ENCODE data around the gene SUGCT.

SUGCT gene

DNA sequence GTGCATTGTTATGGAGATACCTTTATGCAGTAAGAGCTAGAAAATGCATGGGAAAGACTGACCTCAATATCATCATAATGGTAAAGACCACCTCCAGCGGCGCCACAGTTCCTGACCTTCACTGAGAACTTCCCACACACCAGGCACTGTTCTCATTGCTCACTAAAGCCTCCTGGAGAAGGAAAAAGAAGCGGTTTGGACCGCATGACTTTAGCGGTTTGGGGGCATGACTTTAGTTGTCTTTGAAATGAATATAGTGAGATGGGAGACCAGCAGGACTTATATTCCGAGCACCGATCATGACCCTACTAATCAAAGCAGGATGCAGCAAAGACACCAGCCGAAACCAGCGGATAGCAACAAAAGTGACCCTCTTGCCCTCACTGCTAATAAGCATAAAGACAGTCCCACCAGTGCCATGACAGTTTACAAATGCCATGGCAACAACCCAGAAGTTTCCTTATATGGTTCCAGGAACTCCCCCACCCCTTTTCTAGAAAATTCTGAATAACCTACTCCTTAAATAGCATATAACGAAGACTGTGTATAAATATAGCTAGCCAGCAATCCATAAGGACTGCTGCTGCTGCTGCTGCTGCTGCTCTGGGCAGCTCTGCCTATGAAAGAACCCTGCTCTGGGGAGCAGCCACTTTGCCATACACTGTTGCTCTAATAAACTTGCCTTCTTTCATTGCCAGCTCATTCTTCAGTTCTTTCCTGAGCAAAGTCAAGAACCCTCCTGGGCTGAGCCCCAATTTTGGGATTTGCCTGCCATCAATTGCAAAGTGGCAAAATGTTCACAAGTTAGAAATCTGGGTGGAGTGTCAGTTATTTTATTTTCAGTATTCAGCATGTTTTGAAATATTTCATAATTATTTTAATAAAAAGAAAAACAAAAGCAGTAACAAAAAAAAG lies 694.1 kb downstream of the SUGCT start:
- DNase-seq (ENCODE audit: low spot score): no peak

DNA sequence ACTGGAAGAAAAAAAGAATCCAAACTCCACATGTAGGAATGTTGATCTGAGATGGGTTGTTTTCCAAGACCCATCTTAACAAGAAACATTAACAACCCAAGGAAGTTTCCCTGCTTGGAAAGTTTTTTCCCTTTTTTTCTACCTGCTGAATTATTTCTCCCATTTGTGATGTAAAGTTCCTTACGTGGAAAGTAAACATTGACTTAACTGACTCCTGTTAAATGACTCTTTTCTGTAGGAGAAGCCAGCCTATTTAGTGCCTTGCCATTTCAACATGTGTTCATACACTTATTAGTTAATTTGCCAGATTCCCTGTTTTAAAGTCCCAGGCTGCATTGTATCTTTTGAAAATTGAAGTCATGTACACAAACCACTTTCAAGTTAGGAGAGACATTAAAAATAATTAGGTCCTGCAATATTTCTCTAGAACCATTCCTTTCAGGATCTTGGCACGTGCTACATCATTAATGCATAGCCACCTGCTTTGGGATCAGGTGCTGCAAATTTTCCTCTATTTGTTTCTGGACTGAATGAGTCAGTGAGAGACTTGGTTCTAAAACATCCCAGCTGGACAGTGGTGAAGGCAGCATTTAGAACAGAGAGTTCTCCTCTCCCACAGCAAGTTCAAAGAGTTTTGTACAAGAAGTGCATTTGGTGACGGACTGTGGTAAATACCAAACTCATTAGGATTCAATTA lies 698.5 kb downstream of the SUGCT start:
- no peak for DNase-seq (ENCODE audit: low spot score)

DNA sequence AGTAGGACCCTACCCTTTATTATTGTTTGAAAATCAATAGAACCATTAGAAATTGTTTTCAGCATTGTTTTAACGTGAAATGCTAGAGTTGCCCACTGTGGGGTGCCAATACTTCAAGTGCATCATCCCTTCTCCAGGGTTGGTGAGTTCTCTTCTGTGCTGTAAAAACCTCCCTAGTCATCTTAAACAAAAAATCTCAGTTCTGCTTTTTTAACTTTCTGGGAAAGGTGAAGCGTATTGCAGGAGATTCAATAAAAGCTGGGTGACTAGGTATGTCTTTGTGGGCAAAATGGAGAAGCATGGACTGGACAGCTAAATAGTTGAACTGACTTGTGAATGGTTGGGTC lies 699.1 kb downstream of the SUGCT start:
- no peak for DNase-seq (ENCODE audit: low spot score)

DNA sequence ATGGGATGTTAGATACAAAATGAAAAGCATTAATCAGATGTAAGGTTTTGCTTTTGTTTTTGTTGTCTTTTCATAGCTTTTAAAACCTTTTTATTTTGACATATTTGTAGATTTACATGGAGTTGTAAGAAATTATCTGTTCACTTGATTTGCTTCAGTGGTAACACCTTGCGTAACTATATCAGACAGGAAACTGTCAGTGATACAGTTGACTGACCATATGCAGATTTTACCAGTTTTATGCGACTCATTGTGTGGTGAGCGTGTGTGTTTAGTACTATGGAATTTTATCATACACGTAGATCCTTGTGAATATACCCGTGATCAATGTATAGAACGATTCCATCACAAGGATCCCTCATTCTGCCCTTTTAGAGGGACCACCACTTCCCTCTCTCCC lies 701.4 kb downstream of the SUGCT start:
- DNase-seq (ENCODE audit: low spot score): no peak

DNA sequence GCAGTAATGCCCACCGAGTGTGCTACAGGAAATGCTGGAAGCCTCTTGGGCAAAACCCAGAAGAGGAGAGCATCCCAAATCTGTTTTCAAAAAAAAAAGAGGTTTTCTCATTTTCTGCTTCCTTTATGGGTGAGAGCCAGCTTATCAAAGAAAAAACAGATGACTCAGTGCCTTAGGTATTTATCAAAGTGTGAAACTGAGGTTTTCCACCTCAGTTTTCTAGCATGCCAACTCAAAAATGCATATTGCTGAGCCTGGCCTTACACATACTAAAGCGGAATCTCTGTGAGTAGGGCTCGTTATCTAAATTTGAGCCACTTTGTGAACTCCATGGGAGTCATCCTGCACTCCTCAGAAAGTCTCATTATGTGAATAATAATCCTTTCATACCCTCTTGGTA lies 705.1 kb downstream of the SUGCT start:
- no peak for DNase-seq (ENCODE audit: low spot score)

DNA sequence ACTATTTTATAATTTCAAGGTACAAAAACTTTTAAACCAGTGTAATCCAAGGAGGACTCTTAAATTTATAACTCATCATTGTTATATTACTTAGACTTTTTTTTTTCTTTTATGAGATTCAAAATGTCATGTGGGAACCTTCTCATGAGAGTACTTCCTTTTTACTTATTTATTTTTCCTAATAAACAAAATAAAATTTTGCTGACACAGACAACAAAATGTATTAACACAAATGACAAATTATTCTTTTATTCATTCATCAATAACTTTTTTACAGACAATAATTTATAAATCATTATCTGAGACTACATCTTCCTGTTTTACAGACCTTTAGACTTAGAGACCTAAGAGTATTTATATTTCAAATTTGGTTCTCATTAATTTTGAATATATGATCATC lies 706.2 kb downstream of the SUGCT start:
- DNase-seq (ENCODE audit: low spot score): no peak

DNA sequence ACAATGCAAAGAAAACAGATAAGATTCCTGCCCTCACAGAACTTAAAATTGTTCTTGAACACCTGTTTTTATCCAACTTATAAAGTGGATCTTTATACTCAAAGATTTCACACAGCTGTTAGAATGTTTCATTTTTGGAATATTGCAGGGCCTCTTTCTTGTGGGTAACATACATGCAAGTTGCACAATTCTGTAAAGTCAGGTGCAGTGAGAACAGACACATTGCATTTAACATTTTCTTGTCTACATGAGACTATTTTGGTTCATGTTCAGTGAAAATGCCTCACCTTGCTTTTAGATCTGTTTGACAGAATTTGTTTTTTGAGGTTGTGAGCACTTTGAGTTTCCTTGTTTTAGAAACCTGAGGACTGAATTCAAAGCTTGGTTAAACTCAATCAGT lies 707.8 kb downstream of the SUGCT start:
- no peak for DNase-seq (ENCODE audit: low spot score)

DNA sequence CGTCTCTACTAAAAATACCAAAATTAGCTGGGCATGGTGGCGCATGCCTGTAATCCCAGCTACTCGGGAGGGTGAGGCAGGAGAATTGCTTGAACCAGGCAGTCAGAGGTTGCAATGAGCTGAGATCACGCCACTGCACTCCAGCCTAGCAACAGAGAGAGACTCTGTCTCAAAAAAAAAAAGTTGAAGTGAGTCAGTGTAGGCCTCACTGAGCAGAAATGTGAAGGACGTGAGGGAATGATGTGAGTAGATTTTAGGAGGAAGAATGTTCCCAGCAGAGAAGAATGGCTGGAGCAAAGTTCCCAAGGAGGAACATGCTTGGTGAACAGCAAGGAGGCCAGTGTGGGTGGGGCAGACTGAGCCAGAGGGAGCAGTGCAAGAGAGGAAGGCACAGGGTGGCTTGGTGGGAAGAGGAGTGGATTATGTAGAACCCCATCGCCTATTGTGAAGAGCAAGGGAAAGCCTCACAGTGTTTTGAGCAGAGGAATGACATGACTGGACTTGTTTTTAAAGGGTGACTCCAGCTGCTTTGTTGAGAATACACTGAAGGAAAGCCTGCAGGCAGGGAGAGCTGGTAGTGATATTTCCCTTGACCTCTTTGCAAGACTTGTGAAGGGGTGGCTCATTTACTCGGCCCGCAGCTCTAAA lies 708.7 kb downstream of the SUGCT start:
- DNase-seq (ENCODE audit: low spot score): no peak

DNA sequence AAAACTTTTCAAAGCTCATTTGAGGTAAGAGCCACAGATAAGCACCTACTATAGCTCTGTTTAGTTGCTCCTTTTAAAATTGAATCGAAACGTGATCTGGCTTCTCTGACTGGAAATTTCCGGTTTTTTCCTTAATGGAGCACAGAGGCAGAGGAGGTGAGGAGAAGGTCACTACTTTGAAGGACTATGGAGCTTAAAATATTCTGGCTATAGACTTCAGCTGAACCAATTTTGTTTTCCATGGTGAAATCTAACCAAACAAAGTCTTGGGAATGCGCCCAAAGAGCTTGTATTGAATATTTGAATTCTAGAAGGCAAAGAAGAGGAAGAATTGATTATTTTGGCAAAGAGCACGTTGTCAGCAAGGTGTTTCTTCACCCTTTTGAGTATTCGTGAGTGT lies 711.1 kb downstream of the SUGCT start:
- no peak for DNase-seq (ENCODE audit: low spot score)

DNA sequence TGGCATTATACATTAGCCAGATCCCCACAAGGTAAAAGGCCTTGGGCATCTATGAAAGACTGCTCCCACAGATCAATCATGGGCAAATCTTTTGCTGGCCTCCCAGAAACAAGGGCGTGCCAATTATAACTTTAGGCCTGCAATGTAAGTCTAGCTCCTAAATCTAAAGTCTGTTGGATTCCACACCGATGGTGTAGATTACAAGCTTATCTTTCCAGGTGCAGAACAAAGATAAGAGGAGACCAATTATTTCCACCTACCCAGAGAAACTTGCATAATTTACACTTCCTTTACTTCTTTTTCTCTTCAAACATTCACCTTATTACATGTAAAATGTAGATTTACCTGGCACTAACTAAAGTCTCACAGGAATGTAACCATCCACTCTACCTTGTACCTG lies 713.1 kb downstream of the SUGCT start:
- DNase-seq (ENCODE audit: low spot score): no peak

DNA sequence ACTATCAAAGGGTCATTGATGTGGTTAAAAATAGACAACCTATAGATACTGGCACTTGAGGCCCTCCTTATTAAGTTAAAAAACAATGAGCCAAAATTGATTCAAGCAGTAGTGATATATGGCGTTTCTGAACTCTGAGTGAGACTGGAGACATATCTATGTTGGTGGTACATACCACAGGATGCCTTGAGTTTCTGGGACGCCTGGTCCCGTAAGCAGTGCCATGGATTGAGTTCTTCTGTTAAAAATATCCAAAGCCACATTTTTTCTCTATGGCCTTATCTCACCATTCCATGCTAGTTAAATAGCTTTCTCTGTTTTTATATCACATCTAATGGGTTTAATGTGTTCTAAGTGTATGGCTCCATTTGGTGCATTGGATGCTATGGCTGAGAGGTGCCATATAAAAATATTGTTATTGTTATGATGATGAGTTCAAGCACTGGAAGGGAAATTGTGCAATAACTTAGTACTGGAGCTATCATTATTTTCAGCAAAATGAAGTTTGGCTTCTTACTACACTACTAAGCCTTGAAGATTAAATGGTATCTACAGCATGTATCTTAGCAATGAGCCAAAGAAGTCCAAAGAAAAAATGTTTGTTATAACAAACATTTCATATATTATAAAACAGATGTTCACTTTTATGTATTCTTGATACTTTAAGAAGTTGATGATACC lies 713.9 kb downstream of the SUGCT start:
- no peak for DNase-seq (ENCODE audit: low spot score)

DNA sequence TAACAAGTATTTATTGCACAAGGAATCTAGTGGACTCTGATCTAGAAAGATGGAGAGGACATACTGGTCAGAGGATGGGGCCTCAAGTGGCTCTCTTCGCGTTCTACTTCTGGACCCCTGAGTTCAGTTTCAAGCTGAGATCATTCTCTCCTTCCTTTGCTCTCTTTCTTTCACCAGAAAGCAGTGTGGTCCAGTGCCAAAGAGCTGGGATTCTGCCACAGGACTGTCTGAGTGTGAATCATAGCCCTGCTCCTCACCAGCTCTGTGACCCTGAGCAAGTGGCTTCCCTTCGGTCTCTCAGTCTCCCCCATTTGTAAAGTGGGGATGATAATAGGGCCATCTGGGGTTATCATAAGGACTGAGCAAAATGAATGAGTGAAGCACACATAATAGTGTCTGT lies 715.2 kb downstream of the SUGCT start:
- no peak for DNase-seq (ENCODE audit: low spot score)

DNA sequence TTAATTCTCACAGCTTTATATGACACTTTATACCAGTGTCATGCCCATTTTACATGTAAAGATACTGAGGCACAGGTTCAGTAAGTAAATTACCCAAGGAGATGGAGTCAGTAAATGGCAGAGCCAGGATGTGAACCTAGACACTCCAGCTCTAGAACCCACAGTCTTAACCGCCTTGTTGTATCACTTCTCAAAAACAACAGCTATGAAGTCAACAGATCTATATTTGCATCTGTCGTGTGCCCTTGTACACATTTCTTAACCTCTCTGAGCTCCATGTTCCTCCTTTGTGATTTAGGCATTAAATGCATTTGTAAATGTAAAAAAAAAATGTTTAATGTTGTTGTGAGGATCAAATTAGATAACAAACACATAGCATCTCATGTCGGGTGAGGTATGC lies 716.2 kb downstream of the SUGCT start:
- DNase-seq (ENCODE audit: low spot score): no peak

DNA sequence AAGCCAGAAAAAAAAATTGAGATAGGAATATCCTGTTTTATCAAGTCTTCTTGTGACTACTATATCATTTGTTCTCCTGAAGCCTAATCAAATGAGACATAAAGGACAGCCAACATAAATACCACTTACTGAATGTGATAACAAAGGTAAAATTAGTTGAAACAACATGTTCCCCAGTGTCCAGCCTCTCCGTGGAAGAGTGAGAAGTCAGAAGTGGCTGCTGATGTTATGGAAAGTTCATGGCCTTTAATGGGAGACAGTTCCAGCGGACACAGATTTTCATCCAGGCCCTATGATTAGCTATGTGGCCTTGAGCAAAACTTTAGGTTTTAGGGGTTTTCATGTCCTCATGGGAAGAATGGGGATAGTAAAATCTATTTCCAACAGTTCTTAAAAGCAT lies 724.3 kb downstream of the SUGCT start:
- DNase-seq (ENCODE audit: low spot score): no peak

DNA sequence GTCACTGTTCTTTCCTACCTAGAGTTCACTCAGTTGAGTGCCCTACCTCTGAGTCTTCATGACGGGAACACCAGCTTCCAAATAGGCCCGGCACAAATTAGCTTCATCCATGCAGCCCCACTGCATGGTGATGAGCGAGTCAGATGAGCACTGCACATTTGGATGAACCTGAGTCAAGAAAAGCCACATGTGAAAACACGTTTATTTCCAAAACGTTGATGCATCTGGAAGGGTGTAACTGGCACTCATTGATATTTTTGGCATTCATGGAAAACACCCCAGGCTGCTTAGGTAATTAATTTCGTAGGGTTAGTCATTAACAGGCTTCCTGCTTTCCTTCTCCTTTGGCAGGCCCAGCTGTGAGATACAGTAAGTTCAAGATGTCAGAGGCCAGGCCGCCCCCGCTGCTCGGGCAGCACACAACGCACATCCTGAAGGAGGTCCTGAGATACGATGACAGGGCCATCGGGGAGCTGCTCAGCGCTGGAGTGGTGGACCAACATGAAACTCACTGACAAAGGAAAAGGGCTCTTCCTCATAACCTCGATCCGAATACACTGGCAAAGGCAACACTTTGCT lies 725.2 kb downstream of the SUGCT start:
- no peak for DNase-seq (ENCODE audit: low spot score)

DNA sequence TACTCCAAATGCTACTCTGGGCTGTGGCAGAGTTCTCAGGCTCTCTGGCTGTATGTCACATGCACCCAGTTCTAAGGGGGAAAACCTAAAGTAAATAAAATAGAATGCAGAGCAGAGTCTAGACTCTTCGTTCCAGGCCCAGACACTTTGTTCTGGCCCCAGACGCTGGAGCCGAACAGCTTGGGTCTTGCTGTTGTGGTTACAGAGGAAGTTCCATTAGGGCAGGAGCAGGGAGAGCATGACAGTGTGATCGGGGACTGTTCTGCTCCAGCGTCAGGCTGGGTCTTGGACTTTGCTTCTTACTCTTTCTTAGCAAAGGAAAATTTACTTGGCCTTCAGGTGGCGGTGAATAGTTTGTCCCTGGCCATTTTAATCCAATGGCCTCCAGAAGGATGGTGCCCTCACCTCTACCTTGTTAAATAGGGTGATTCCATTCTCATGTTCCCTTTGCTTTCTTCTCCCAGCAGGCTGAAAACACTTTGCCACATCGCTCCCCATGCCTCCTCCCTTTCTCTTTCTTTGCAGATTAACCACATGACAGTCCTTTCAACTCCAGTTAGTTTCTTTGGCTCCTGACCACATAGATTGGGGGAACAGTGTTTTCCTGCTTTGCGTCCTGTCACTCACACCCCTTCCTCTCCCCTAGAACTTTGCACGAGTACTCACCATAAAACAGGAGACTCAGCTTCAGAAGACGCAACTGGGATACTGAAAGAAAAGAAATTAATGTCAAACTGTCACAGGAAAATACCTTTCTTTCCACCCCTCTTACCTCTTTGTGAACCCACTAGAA lies 730.8 kb downstream of the SUGCT start:
- no peak for DNase-seq (ENCODE audit: low spot score)

DNA sequence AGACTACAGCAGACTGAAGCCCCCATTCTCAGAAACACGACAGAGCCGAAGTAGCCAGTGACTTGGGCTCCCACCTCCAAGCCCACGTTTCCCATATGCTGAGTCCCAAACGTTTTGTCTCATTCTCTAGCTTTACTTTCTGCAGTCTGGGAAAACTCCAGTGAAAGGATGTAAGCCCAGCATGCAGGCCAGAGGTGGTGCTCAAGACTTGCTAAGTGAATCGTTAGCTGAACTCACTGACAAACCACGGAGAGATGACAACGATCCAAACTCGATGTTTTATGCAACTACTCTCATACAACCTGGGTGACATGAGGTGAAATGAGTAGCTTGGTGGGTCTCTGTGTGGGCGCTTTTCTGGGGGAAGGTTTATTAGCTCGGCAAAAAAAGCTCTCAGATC lies 731.8 kb downstream of the SUGCT start:
- no peak for DNase-seq (ENCODE audit: low spot score)

DNA sequence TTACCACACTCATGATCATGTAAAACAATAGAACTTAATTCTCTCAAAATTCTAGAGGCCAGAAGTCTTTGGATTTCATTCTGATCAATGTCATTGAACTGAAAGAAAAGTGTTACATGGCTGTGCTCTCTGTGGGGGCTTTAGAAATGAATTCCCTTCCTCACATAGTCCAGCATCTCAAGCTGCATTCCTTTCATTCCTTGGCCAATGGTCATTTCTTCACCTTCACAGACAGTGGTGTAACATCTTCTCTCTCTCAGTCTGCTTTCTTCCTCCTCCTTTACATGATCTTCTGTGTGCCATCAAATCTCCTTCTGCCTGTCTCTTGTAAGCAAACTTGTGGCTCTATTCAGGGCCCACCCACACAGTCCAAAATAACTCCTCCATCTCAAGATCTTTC lies 735.3 kb downstream of the SUGCT start:
- DNase-seq (ENCODE audit: low spot score): no peak

DNA sequence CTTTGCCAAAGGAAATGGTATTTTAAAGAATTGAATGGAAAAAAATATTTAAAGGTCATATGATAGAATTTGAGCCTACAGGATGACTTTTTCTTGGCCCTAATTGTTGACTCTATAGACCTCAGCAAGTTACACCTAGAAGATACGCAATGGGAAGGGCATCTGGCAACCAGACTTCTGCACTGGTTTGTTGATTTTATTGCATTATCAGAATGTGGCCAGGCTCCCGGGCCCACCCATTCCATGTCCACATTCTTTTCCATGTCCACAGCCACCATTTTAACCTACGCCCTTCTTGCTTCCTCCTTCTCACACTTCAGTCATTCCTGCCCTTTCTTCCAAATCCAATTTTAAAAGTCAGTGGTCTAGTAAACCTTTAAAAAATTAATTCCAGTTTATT lies 738.4 kb downstream of the SUGCT start:
- DNase-seq (ENCODE audit: low spot score): no peak

DNA sequence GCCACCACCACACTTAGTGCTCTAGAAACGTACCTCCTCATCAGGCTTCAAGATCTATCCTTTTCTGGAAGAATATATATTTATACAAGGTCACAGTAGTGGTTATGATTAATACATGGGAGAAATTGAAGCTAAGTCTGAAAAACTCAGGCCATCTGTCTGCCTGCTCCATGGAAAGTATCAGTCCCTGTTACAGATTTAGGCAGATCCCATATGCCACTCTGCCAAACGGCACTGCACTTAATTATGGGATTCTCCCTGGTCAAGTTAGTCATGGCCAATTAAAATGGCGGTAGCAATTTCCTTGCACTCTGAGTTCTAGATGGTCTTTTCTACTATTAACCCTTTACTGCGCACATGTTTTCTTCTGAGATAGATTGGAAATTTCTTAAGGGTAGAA lies 740.0 kb downstream of the SUGCT start:
- DNase-seq (ENCODE audit: low spot score): no peak

DNA sequence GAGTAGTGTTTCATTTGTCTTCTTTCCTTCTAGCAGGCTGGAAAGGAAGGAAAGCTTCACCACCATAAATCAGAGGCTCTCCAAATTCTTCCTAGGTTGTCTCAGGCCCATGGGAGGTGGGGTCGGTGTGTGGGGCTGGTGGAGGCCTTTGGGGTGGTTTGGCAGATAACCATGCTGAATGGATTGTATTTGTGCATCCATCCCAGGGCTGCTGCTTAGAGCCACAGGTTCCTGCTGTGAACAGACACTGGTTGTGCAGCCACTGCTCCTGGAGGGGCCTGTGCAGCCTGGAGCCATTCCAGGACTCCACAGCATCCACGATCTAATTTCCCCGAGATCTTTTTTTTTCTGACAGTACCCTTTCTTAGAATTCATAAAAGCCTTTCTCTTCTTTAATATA lies 741.8 kb downstream of the SUGCT start:
- no peak for DNase-seq (ENCODE audit: low spot score)
